Measurements from ENCODE around the gene KIZ. TPM values are rescaled to one million over a fixed set of nuclear protein-coding genes. Genes with fewer than 3 reads are reported as not detected.

KIZ gene
- total and polyA plus RNA-seq, 2 experiments from 2014 or later = 13.5 to 15.4 TPM

GRCh38 chr20:21157006-21157405 lies 31.1 kb downstream of the KIZ start:
- Histone ChIP-seq H3K4me1 (ENCODE audit: insufficient read depth) (no peaks in the 10 kb centered on the region), H3K4me3 (no peak overlapping the region), H3K9me3 (ENCODE audit: low read depth) (no peaks in the 10 kb centered on the region), H3K36me3 (replicated peaks; ENCODE audit: insufficient read depth, low read depth) (no peaks in the 10 kb centered on the region), H3K27ac (no peak overlapping the region), H3K79me2 (no peaks in the 10 kb centered on the region), H3K27me3 (no peaks in the 10 kb centered on the region), H2AFZ (no peak overlapping the region), H3K4me2 (no peak overlapping the region), H4K20me1 (ENCODE audit: insufficient read depth, poor library complexity, severe bottlenecking) (no peaks in the 10 kb centered on the region), H3K9me2 (replicated peaks; ENCODE audit: insufficient read depth) (no peaks in the 10 kb centered on the region)
- TF ChIP-seq EZH2phosphoT487 (IDR thresholded peaks at IDR 0.05; ENCODE audit: low read depth, severe bottlenecking, unreplicated experiment) = no peak
- no peak for TF ChIP-seq CTCF (IDR thresholded peaks at IDR 0.05; ENCODE audit: poor library complexity)
- no peak for TF ChIP-seq EZH2 (IDR thresholded peaks at IDR 0.05; ENCODE audit: borderline replicate concordance)
- 97% methylated on average over 4 of the region's 4 CpGs for WGBS (ENCODE audit: low lambda C conversion rate, missing lambda C conversion rate)
- no peak for DNase-seq (ENCODE audit: low spot score)

GRCh38 chr20:21159658-21160380 lies 33.9 kb downstream of the KIZ start:
- 86% methylated on average over 6 of the region's 6 CpGs for WGBS (ENCODE audit: low lambda C conversion rate, missing lambda C conversion rate)
- Histone ChIP-seq H3K4me1 (ENCODE audit: insufficient read depth) (no peaks in the 10 kb centered on the region), H3K4me2 (no peak overlapping the region), H3K36me3 (replicated peaks; ENCODE audit: insufficient read depth, low read depth) (no peaks in the 10 kb centered on the region), H3K79me2 (no peaks in the 10 kb centered on the region), H4K20me1 (ENCODE audit: insufficient read depth, poor library complexity, severe bottlenecking) (no peaks in the 10 kb centered on the region), H3K27me3 (no peaks in the 10 kb centered on the region), H3K9me3 (ENCODE audit: low read depth) (no peaks in the 10 kb centered on the region), H3K27ac (no peak overlapping the region), H2AFZ (no peak overlapping the region), H3K4me3 (no peak overlapping the region), H3K9me2 (replicated peaks; ENCODE audit: insufficient read depth) (no peaks in the 10 kb centered on the region)
- TF ChIP-seq EZH2 (IDR thresholded peaks at IDR 0.05; ENCODE audit: borderline replicate concordance) (no peak), EZH2phosphoT487 (IDR thresholded peaks at IDR 0.05; ENCODE audit: low read depth, severe bottlenecking, unreplicated experiment) (no peak), CTCF (IDR thresholded peaks at IDR 0.05; ENCODE audit: poor library complexity) (no peak)
- DNase-seq (ENCODE audit: low spot score) = no peak

- no peak overlapping the region for H3K27ac ChIP-seq
- H3K9me3 ChIP-seq (ENCODE audit: low read depth) = no peaks in the 10 kb centered on the region
- no peaks in the 10 kb centered on the region for H3K27me3 ChIP-seq
- no peaks in the 10 kb centered on the region for H3K9me2 ChIP-seq (replicated peaks; ENCODE audit: insufficient read depth)
- WGBS (ENCODE audit: low lambda C conversion rate, missing lambda C conversion rate) = 96% methylated on average over 5 of the region's 5 CpGs
- no peaks in the 10 kb centered on the region for H3K36me3 ChIP-seq (replicated peaks; ENCODE audit: insufficient read depth, low read depth)
- no peak for DNase-seq (ENCODE audit: low spot score)
- H3K4me3 ChIP-seq = no peak overlapping the region
- no peaks in the 10 kb centered on the region for H3K79me2 ChIP-seq
- no peaks in the 10 kb centered on the region for H4K20me1 ChIP-seq (ENCODE audit: insufficient read depth, poor library complexity, severe bottlenecking)
- TF ChIP-seq EZH2 (IDR thresholded peaks at IDR 0.05; ENCODE audit: borderline replicate concordance) (no peak), CTCF (IDR thresholded peaks at IDR 0.05; ENCODE audit: poor library complexity) (no peak), EZH2phosphoT487 (IDR thresholded peaks at IDR 0.05; ENCODE audit: low read depth, severe bottlenecking, unreplicated experiment) (no peak)
- no peaks in the 10 kb centered on the region for H3K4me1 ChIP-seq (ENCODE audit: insufficient read depth)
- no peak overlapping the region for H3K4me2 ChIP-seq
- H2AFZ ChIP-seq = no peak overlapping the region
These were observed 36.0 kb downstream of the KIZ start for GRCh38 chr20:21161926-21162325.
